Kidney tubule cell (primary cell): Measurements from ENCODE around the gene AKAP7.
"Not testable (repeated sequence)": the region's sequence is repeated elsewhere in the genome, so short reads cannot be mapped to it uniquely, and the experiment has no call there.

Source experiments
- DNase-seq: peaks from one replicate; pipeline ENCODE4 v3.0.0-alpha.2; 2018; ENCODE audit warnings: low spot score

Gene AKAP7

DNA sequence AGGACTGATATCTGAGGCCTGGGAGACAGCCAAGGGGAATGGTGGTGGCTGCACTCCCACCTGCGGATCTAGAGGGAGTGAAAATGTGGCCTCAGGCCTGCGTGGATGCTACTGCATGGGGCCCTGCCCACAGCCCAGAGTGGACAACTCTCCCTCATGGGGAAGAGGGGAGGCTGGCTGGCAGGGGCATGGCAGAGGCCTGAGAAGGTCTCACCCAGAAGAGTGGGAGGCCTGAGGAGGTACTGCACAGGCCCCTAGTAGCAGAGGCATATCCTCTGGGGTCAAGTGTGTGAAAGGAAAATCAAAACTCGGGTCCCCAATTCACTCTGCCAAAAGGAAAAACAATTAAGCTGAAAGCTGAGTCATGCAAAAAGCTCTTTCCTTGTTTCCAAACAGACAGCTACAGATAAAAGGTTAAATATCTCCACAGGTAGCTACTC is 158.2 kb downstream of the AKAP7 start:
- DNase-seq = no peak

DNA sequence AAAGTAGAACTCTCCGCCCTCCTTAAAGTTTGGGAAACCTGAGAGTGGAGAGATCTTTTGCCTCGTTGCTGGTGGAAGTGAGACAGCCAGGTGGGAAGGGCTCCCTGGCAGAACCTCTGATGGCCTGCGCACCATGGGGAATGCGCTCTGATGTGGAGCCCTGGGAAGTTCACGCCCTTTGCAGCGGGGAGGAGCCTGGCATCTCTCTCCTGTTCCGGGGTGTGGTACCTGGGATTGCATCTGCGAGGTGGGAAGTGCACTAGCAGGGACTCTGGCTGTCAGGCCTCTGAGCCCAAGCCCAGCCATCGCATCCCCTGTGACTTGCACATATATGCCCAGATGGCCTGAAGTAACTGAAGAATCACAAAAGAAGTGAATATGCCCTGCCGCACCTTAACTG is 159.8 kb downstream of the AKAP7 start:
- no peak for DNase-seq

DNA sequence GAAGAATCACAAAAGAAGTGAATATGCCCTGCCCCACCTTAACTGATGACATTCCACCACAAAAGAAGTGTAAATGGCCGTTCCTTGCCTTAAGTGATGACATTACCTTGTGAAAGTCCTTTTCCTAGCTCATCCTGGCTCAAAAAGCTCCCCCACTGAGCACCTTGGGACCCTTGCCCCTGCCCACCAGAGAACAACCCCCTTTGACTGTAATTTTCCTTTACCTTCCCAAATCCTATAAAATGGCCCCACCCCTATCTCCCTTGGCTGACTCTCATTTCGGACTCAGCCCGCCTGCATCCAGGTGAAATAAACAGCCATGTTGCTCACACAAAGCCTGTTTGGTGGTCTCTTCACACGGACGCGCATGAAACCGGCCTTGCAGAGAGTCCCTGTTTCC is 165.6 kb downstream of the AKAP7 start:
- not testable (repeated sequence) for DNase-seq

DNA sequence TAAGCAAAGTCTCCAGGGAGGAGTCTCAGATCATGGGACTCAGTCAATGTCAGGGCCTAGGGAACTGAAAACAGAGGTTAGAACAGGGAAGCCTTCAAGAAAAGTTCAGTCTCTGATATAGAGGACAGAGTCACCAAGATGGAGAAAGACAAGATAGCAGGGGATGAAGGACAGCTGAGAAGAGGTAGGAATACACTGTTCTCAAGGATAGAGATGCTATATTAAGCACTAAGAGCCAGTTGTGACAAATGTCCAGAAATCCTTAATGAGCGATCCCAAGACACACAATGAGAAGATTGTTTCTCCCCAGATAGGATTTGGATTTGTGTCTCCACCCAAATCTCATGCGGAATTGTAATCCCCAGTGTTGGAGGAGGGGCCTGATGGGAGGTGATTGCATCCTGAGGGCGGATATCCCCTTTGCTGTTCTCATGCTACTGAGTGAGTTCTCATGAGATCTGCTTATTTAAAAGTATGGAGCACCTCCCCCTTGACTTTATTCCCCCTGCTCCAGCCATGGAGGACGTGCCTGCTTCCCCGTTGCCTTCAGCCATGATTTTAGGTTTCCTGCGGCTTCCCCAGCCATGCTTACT is 168.2 kb downstream of the AKAP7 start:
- DNase-seq = no peak

DNA sequence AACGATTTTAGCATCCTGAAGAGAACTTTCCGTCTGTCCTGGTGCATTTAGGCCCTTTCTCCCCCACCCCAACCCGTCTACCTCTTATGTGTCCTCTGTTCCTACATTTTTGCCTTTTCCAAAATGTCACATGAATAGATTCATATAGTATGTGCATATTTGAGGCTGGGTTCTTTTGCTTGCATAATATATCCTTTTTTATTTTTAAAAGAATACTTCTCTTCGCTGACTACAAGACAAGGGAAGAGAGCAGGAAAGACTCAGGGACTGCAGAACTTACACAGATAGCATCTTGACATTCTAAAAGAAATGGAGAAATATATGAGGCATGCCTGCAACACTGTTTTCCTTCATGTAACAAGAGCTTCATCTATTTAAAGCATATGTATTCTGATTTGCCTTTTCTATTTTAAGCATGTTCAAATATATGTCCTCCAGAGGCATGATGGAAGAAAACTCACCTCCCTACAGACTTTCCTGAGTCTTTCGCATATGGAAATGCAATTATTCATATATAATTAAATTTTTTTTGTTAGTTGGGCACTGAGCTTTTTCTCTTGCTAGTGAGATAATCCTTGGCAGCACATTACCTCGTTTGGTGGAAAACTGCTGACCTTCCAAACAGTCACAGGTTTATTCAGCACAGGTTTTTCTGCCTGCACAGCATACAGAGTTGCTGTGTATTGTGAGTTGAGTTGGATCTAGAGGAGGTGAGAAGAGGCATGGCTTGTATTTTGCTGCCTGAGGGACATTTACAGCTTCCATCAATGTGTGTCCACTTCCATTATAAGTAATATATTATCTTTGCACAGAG is 170.0 kb downstream of the AKAP7 start:
- no peak for DNase-seq

DNA sequence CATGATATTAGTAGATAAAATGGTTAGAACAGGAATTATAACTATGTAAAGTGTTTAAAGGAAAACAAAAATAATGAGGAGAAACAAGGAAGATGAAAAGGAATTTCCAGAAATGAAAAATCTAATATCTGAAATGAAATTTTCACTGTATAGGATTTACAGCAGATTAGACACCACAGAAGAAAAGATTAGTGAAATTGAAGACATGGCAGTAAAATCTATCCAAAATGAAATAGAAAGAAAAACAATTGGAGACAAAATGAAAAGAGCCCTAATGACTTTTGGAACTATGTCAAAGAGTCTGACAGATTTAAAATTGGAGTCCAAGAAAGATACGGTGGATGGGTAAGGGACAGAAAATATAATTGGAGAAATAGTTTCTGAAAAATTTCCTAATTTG is 174.2 kb downstream of the AKAP7 start:
- no peak for DNase-seq

DNA sequence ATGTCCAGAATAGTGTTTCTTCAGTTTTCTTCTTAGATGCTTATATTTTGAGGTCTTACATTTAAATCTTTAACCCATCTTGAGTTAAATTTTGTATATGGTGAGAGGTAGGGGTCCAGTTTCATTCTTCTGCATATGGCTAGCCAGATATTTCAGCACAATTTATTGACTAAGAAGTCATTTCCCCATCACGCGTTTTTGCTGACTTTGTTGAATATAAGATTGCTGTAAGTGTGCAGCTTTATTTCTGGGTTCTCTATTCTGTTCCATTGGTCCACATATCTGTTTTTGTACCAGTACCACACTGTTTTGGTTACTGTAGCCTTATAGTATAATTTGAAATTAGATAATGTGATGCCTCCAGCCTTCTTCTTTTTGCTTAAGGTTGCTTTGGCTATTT is 179.6 kb downstream of the AKAP7 start:
- DNase-seq = no peak

DNA sequence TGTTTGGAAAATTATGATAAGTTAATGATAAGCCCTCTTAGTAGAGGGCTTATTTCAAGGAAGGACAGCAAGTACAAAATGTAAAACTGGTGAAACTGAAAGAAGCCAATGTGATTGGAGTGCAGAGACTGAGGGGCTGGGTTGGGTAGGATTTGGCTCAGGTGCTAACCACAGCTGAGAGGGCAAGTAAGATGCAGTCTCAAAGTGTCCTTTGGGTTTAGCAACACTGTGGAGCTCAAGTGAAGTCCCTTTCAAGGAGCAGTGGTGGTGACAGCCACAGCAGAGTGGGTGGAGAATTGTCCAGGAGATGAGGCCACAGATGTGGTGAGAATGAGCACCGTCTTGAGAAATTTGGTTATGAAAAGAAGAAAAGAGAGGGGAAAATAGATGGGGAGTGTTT is 181.4 kb downstream of the AKAP7 start:
- no peak for DNase-seq

DNA sequence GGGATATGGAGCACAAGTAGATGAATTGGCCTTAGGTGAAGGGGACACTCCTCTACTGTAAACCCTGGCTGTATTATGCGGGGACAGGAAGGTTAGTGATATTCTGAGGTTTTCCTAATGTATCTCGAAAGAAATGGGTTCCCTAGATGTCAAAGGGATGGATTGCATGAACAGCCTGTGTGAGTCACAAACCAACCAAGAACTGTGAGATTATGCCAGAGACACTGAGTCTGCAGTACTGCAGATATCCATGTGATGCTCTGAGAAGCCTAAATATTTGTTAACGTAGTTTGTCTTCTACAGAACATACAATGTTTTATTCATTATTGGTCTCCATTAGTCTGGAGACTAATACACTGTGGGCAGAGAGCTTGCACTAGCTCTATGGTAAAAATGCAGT is 182.2 kb downstream of the AKAP7 start:
- no peak for DNase-seq

DNA sequence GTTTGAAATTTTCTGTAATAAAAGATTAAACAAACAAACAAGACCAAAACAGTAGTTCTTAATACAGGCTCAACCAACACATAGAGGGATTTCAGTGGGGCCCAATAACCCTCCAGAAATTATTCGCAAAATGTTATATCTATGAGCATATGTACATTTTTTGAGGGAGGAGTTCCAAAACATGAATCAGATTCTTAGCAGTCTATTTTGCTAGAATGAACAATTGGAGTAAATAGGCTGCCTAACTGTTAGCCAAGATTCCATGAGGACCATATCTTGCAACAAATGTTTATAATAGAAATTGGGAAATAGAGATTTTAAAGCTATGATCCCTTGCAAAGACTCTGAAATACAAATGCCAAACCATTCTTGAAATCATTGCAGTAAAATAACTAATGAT is 186.3 kb downstream of the AKAP7 start:
- no peak for DNase-seq

DNA sequence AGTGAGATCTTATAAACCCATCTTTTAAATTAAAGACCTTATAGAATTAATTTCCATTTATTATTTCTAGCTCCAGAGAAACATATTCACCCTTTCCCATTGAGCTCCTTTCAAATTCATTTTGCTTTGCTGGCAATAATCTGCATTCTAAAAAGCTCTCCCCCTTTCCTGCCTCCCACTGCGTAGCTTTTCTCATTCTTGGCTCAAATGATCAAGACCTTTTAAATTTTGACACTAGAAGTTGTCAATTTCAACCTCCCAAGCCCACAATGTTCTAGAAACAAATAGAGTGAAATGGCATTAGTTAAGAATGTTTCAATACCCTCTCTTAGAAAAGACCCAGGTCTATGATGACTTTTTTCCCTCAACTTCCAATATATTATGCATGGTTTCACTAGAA is 186.9 kb downstream of the AKAP7 start:
- DNase-seq = no peak

DNA sequence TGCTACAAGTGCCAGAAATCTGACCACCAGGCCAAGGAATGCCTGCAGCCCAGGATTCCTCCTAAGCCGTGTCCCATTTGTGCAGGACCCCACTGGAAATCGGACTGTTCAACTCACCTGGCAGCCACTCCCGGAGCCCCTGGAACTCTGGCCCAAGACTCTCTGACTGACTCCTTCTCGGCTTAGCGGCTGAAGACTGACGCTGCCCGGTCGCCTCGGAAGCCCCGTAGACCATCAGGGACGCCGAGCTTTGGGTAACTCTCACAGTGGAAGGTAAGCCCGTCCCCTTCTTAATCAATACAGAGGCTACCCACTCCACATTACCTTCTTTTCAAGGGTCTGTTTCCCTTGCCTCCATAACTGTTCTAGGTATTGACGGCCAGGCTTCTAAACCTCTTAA is 190.4 kb downstream of the AKAP7 start:
- not testable (repeated sequence) for DNase-seq

DNA sequence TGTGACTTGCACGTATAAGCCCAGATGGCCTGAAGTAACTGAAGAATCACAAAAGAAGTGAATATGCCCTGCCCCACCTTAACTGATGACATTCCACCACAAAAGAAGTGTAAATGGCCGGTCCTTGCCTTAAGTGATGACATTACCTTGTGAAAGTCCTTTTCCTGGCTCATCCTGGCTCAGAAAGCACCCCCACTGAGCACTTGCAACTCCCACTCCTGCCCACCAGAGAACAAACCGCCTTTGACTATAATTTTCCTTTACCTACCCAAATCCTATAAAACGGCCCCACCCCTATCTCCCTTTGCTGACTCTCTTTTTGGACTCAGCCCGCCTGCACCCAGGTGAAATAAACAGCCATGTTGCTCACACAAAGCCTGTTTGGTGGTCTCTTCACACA is 193.5 kb downstream of the AKAP7 start:
- not testable (repeated sequence) for DNase-seq

DNA sequence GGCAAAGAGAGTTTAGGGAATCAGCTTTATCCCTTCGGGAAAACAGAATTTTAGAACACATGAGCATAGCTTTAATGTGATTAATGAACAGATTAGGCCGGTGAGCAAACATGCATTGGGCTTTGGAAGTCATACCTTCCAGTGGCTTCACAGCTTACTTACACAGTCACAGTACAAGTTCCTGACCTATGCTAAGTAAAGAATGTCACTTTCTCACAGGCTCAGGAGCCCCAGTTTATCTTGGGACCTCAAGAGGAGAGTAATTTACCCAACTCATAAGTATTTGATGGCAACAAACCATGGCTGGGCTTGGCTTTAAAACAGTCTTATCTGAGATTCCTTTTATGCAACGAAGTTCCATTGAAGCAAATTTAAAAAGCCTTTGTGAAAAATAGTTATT is 195.9 kb downstream of the AKAP7 start:
- no peak for DNase-seq

DNA sequence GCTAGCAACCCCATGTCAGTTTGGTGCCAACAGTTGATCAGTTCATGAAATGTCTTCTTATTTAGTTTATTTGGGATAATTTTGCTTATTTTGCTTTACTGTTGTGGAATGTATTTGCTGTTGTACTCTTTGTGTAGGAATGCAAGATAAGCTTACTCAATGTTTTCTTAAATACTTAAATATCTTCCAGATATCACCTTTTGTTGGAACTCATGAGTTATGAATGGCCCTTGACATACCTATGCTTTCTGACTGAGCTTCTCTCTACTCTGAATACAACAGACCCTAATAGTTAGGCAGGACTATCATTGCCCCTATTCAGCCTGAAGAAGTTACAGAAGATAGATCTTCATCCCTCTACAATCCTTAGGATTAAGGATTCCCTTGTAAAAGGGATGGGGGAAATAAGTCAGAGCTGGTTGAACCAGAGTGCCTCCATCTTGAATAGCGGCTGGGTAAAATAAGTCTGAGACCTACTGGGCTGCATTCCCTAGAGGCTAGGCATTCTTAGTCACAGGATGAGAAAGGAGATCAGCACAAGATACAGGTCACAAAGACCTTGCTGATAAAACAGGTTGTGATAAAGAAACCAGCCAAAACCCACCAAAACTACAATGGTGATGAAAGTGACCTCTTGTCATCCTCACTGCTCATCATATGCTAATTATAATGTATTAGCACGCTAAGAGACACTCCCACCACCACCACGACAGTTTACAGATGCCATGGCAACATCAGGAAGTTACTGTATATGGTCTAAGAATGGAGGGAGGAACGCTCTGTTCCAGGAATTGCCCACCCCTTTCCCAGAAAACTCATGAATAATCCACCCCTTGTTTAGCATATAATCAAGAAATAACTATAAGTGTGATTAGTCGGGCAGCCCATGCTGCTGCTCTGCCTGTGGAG is 196.9 kb downstream of the AKAP7 start:
- DNase-seq = no peak
